Measurements from ENCODE around the gene INTS3. TPM values are rescaled to one million over a fixed set of nuclear protein-coding genes. Genes with fewer than 3 reads are reported as not detected.
A peak's percentile ranks its signal among the peaks of the same experiment; 100 is the strongest.

The INTS3 gene
- total and polyA plus RNA-seq, 9 of the 15 experiments (the other 6 are each of a cell fraction or from before 2014, with no cell fraction given) = 6.3 to 24.1 (median 14.3) TPM

DNA sequence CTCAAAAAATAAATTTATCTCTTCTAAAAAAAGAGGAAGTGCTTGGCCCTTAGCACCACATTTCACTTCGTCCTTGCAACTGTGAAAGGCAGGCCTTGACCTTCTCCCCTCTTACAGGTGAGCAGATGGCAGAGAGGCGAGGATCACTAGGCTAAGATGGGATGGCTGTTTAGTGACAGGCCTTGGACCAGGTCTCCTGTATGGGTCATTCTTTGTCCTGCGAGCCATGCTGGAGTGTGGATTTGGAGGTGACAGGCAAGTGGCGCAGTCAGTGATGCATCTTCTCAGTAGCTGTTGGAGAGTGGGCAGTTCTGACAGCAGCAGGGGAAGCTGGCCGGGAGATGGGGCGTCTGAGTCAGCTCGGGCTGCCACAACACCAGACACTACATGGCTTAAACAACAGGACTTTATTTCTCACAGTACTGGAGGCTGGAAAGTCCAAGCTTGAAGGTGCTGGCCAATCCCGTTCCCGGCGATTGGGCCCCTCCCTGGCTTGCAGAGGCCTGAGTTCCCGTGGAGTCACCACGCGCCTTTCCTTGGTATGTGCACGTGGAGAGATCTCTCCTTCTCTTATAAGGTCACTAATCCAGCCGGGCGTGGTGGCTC, 63.9 kb downstream of the INTS3 start:
- in situ Hi-C loops (cut with MboI) = no loop called here
- ChIA-PET POLR2A (interaction anchor here (0.7 to 1.8 kb wide), 4 partner anchors 10 to 199 kb away, joined by 3 to 7 read pairs (median 3); partner anchors contain the start of gene RPS27), CTCF (ENCODE audit: low intra/inter-chr PET ratio) (no interaction called here)
- no peak for DNase-seq (ENCODE audit: extremely low read depth in 1 of 4, low spot score in 3 of 4)
- Histone ChIP-seq H3K4me1 (replicated peaks in 1 of 2; ENCODE audit: control insufficient read depth in 2 of 2, insufficient read depth in 2 of 2, low read length in 2 of 2) (peaks cover 7 to 49% of the 10 kb centered on the region in 2 experiments), H3K9ac (ENCODE audit: insufficient read depth in 1 of 2, low read depth in 2 of 2, low read length in 2 of 2) (peak overlapping the region in 1 of 2 experiments; percentile 55; a peak in 2 of 4 replicates), H3K36me3 (ENCODE audit: control insufficient read depth, insufficient read depth, low read length) (no peaks in the 10 kb centered on the region), H3K9me3 (replicated peaks; ENCODE audit: control insufficient read depth, insufficient read depth, low read depth, low read length) (no peaks in the 10 kb centered on the region), H3K79me2 (ENCODE audit: control insufficient read depth, insufficient read depth, low read length) (no peaks in the 10 kb centered on the region), H3K4me2 (ENCODE audit: insufficient read depth, low read length) (no peak overlapping the region), H4K20me1 (replicated peaks; ENCODE audit: control insufficient read depth, insufficient read depth, low read length) (no peaks in the 10 kb centered on the region), H3K27me3 (ENCODE audit: control insufficient read depth in 2 of 2, insufficient read depth in 2 of 2, low read length in 2 of 2) (no peaks in the 10 kb centered on the region), H3K27ac (ENCODE audit: extremely low read depth, low read depth, low read length) (no peak overlapping the region), H2AFZ (ENCODE audit: low read depth, low read length) (0 out of 2 replicates have a peak overlapping the region, but pooled peaks have one; percentile 80), H3K9me1 (ENCODE audit: control insufficient read depth, insufficient read depth, low read length) (no peaks in the 10 kb centered on the region), H3K4me3 (no peak overlapping the region)
- intact Hi-C loops (cut with micrococcal nuclease) = no loop called here
- 64% methylated on average over 16 of the region's 16 CpGs for WGBS (ENCODE audit: insufficient coverage, low coverage, missing lambda C conversion rate)
- BruUV-seq (replicated peaks) = no TSS peak
- TF ChIP-seq ZNF644 (tag; IDR thresholded peaks at IDR 0.05; ENCODE audit: low read depth) = no peak
- TF ChIP-seq SPI1 (IDR thresholded peaks at IDR 0.05; ENCODE audit: borderline replicate concordance, low read depth, low read length) = peak; percentile 98
- peak; percentile 60 for FAIRE-seq
- ATAC-seq = no peak

DNA sequence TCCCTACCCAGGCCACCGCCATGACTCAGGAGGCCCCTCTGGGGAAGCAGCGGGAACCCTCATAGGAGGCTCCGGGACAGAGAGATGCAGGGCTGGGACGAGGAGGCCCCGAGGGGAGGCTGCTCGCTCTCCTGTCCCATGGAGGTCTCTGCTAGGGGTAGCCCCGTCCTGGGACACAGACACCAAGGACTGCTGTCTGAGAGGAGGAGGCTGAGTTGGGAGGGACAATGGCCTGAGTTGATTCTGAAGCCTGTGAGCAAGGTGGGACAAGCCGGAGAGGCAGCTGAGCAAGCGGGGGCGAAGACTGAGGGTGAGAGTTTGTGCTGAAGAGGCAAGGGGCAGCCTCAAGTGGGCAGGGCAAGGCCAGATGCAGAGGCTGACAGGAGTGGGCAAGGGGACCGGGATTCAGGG, 64.8 kb downstream of the INTS3 start:
- POLR2A ChIA-PET = interaction anchor here (0.7 to 1.8 kb wide), 5 partner anchors 9 to 445 kb away, joined by 3 to 7 read pairs (median 3); partner anchors contain the start of gene RPS27
- H4K20me1 ChIP-seq (replicated peaks; ENCODE audit: control insufficient read depth, insufficient read depth, low read length) = no peaks in the 10 kb centered on the region
- H3K79me2 ChIP-seq (ENCODE audit: control insufficient read depth, insufficient read depth, low read length) = no peaks in the 10 kb centered on the region
- BruUV-seq (replicated peaks) = no TSS peak
- no peak overlapping the region for H3K4me2 ChIP-seq (ENCODE audit: insufficient read depth, low read length)
- no peaks in the 10 kb centered on the region for H3K9me3 ChIP-seq (replicated peaks; ENCODE audit: control insufficient read depth, insufficient read depth, low read depth, low read length)
- 55% methylated on average over 10 of the region's 11 CpGs for WGBS (ENCODE audit: insufficient coverage, low coverage, missing lambda C conversion rate)
- TF ChIP-seq SREBF1 (IDR thresholded peaks at IDR 0.05; ENCODE audit: borderline replicate concordance, low read depth, low read length) = no peak
- no peak for TF ChIP-seq PTBP1 (IDR thresholded peaks at IDR 0.05; ENCODE audit: low read depth, low read length)
- TF ChIP-seq, protein P1, sequence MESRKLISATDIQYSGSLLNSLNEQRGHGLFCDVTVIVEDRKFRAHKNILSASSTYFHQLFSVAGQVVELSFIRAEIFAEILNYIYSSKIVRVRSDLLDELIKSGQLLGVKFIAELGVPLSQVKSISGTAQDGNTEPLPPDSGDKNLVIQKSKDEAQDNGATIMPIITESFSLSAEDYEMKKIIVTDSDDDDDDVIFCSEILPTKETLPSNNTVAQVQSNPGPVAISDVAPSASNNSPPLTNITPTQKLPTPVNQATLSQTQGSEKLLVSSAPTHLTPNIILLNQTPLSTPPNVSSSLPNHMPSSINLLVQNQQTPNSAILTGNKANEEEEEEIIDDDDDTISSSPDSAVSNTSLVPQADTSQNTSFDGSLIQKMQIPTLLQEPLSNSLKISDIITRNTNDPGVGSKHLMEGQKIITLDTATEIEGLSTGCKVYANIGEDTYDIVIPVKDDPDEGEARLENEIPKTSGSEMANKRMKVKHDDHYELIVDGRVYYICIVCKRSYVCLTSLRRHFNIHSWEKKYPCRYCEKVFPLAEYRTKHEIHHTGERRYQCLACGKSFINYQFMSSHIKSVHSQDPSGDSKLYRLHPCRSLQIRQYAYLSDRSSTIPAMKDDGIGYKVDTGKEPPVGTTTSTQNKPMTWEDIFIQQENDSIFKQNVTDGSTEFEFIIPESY (CRISPR knock-in tag; IDR thresholded peaks at IDR 0.05) = peak; percentile 46; the same call in 1 of the 2 replicates
- TF ChIP-seq, protein P2, sequence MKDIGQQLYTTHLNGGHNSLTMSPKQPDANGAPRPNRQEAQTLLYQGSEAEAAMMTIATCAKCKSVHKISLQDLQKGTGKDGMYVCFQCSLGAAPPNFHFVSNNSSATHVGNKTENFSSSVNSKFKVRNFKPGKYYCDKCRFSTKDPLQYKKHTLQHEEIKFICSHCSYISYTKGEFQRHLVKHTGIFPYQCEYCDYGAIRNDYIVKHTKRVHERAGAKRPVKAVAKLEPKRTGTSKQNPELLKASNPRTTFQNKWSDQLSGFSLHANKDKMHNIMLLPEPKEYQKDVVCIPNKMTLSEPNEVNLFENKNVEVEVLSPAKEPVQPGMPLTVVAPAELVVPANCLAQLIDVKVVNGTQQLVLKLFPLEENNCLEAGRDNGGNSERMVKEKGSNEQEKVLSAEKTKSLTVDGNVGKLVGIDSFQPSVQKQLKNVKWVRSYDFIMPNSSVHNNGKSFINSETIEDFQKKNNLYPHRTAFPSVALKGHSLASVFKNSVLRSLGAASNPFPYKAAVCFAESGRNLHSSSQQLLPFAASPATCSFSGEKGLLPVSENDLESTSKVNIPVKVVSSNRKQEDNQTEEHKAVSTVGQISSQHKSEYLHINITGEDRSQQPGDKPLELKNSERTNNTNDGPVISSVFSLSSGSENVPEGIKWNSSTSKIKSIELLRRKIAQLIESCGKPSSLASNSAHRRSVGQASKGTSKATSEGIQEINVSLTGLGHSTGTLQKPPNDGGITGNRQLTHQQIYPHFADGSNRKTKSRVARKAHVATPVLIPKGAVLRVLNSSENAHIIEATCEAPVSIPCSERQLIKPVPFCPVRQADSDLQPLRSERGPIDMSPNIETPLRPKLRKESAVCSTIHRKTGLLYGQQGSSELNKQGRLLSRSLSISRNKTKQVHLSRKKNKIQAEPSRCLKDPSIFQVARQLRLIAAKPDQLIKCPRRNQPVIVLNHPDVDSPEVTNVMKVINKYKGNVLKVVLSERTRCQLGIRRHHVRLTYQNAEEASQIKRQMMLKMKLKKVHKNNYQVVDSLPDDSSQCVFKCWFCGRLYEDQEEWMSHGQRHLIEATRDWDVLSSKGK (CRISPR knock-in tag; IDR thresholded peaks at IDR 0.05) = no peak
- FAIRE-seq = no peak
- in situ Hi-C loops (cut with MboI) = no loop called here
- no peaks in the 10 kb centered on the region for H3K27me3 ChIP-seq (ENCODE audit: control insufficient read depth in 2 of 2, insufficient read depth in 2 of 2, low read length in 2 of 2)
- intact Hi-C loops (cut with micrococcal nuclease) = no loop called here
- CTCF ChIA-PET (ENCODE audit: low intra/inter-chr PET ratio) = no interaction called here
- no peaks in the 10 kb centered on the region for H3K36me3 ChIP-seq (ENCODE audit: control insufficient read depth, insufficient read depth, low read length)
- no peak for ATAC-seq
- no peak for DNase-seq (ENCODE audit: extremely low read depth in 1 of 4, low spot score in 3 of 4)
- no peak overlapping the region for H3K27ac ChIP-seq (ENCODE audit: extremely low read depth, low read depth, low read length)
- H3K9ac ChIP-seq (ENCODE audit: insufficient read depth in 1 of 2, low read depth in 2 of 2, low read length in 2 of 2) = peak overlapping the region in 1 of 2 experiments; percentile 48; a peak in 2 of 4 replicates
- peaks cover 7 to 55% of the 10 kb centered on the region in 2 experiments for H3K4me1 ChIP-seq (replicated peaks in 1 of 2; ENCODE audit: control insufficient read depth in 2 of 2, insufficient read depth in 2 of 2, low read length in 2 of 2)
- no peak overlapping the region for H2AFZ ChIP-seq (ENCODE audit: low read depth, low read length)
- no peaks in the 10 kb centered on the region for H3K9me1 ChIP-seq (ENCODE audit: control insufficient read depth, insufficient read depth, low read length)
- H3K4me3 ChIP-seq = no peak overlapping the region

Measured in K562 (cell line).